ENCODE results near the gene FGF16. TPM values are rescaled to one million over a fixed set of nuclear protein-coding genes. Genes with fewer than 3 reads are reported as not detected.
"Not testable (repeated sequence)": the region's sequence is repeated elsewhere in the genome, so short reads cannot be mapped to it uniquely, and the experiment has no call there.

Gene FGF16
- total RNA-seq, 4 donors from 2014 or later: 0.33 to 0.42 (median 0.40) TPM; not detected in 1

DNA sequence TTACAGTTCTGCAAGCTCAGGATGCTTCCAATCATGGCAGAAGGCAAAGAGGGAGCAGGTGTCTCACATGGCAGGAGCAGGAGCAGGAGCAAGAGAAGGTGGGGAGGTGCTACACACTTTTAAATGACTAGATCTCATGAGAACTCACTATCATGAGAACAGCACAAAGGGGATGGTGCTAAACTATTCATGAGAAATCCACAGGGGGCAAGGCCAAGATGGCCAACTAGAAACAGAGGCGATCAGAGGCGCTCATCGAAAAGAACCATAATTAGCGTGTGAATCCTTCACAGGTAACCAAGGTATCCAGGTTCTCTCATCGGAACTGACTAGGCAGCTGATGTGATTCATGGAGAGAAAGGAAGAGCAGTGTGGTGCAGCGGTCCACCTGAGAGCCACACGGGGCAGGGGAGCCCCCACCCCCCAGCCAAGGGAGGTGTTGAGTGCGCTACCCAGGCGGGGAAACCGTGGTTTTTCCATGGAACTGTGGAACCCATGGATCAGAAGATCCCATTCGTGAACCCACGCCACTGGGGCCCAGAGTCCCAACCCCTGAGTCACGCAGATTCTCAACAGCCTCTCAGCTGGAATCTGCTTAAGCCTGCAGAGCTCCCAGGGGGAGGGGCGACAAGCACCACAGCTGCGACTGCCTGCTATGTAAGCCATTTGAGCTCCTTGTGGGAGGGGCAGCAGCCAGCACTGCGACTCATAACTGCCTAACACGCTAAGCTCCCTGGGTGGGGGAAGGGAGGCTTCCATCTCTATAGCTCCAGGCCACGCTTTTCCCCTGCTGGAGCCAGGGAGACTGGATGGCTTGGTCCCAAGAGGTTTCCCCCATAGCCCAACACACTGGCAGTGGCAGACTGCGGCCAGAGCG, 46.7 kb downstream of the FGF16 start:
- no peak overlapping the region for H3K27ac ChIP-seq (replicated peaks in 1 of 4)
- WGBS: 61% methylated on average over 19 of the region's 20 CpGs
- no peak overlapping the region for H3K4me3 ChIP-seq
- no peaks in the 10 kb centered on the region for H3K27me3 ChIP-seq
- H3K36me3 ChIP-seq: no peaks in the 10 kb centered on the region
- TF ChIP-seq EP300 (IDR thresholded peaks at IDR 0.05) (no peak), POLR2AphosphoS5 (IDR thresholded peaks at IDR 0.05) (no peak), POLR2A (IDR thresholded peaks at IDR 0.05; ENCODE audit: low read depth) (no peak)
- TF ChIP-seq, protein P1, sequence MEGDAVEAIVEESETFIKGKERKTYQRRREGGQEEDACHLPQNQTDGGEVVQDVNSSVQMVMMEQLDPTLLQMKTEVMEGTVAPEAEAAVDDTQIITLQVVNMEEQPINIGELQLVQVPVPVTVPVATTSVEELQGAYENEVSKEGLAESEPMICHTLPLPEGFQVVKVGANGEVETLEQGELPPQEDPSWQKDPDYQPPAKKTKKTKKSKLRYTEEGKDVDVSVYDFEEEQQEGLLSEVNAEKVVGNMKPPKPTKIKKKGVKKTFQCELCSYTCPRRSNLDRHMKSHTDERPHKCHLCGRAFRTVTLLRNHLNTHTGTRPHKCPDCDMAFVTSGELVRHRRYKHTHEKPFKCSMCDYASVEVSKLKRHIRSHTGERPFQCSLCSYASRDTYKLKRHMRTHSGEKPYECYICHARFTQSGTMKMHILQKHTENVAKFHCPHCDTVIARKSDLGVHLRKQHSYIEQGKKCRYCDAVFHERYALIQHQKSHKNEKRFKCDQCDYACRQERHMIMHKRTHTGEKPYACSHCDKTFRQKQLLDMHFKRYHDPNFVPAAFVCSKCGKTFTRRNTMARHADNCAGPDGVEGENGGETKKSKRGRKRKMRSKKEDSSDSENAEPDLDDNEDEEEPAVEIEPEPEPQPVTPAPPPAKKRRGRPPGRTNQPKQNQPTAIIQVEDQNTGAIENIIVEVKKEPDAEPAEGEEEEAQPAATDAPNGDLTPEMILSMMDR (IDR thresholded peaks at IDR 0.05): no peak
- no peaks in the 10 kb centered on the region for H3K9me3 ChIP-seq
- no peak for DNase-seq (ENCODE audit: extremely low spot score)
- intact Hi-C loops (cut with DNase I): no loop called here
- no peaks in the 10 kb centered on the region for H3K4me1 ChIP-seq

- DNase-seq (ENCODE audit: extremely low spot score); intact Hi-C loops (cut with DNase I); H3K27me3 ChIP-seq; H3K9me3 ChIP-seq; H3K4me1 ChIP-seq; H3K36me3 ChIP-seq; H3K4me3 ChIP-seq; H3K27ac ChIP-seq (replicated peaks in 1 of 4): not testable (repeated sequence)
- WGBS: 84% methylated on average over 1 of the region's 1 CpG
Observed at GRCh38 chrX:77500164-77500563, 53.0 kb downstream of the FGF16 start.

- TF ChIP-seq EP300 (IDR thresholded peaks at IDR 0.05) (no peak), POLR2AphosphoS5 (IDR thresholded peaks at IDR 0.05) (no peak), POLR2A (IDR thresholded peaks at IDR 0.05; ENCODE audit: low read depth) (no peak)
- TF ChIP-seq, protein P1 (IDR thresholded peaks at IDR 0.05): no peak
Observed at GRCh38 chrX:77502951-77503525, 55.8 kb downstream of the FGF16 start.

GRCh38 chrX:77505227-77505626, 58.0 kb downstream of the FGF16 start:
- H3K27me3 ChIP-seq: no peaks in the 10 kb centered on the region
- WGBS: 70% methylated on average over 2 of the region's 2 CpGs
- no peak overlapping the region for H3K4me3 ChIP-seq
- H3K9me3 ChIP-seq: no peaks in the 10 kb centered on the region
- no peak for DNase-seq (ENCODE audit: extremely low spot score)
- TF ChIP-seq, protein P1 (IDR thresholded peaks at IDR 0.05): no peak
- TF ChIP-seq EP300 (IDR thresholded peaks at IDR 0.05) (no peak), POLR2AphosphoS5 (IDR thresholded peaks at IDR 0.05) (no peak), POLR2A (IDR thresholded peaks at IDR 0.05; ENCODE audit: low read depth) (no peak)
- H3K4me1 ChIP-seq: no peaks in the 10 kb centered on the region
- intact Hi-C loops (cut with DNase I): no loop called here
- peaks cover 0 to 16% (median 8%) of the 10 kb centered on the region in 4 donors for H3K36me3 ChIP-seq
- no peak overlapping the region for H3K27ac ChIP-seq (replicated peaks in 1 of 4)

More at GRCh38 chrX:77502951-77503525, 55.8 kb downstream of the FGF16 start:
- Histone ChIP-seq H3K27ac (replicated peaks in 1 of 4) (no peak overlapping the region), H3K4me1 (no peaks in the 10 kb centered on the region), H3K36me3 (peaks cover 0 to under 1% (median 0%) of the 10 kb centered on the region in 4 donors), H3K9me3 (no peaks in the 10 kb centered on the region), H3K4me3 (no peak overlapping the region), H3K27me3 (no peaks in the 10 kb centered on the region)
- 38% methylated on average over 2 of the region's 2 CpGs for WGBS
- intact Hi-C loops (cut with DNase I): no loop called here
- no peak for DNase-seq (ENCODE audit: extremely low spot score)

Measured in esophagus muscularis mucosa (tissue), 4 donors.